HCT116 (cell line): ENCODE data around the gene CEP97. TPM values are rescaled to one million over a fixed set of nuclear protein-coding genes. Genes with fewer than 3 reads are reported as not detected.
"Not testable (repeated sequence)": the region's sequence is repeated elsewhere in the genome, so short reads cannot be mapped to it uniquely, and the experiment has no call there.

ENCODE experiments used
- ATAC-seq: fragments of 200-7000 bp; cut with Tn5 transposase; 2 replicates; pipeline ENCODE4 v1.9.1; 2020; ENCODE audit warnings: mild to moderate bottlenecking, moderate library complexity
- BruUV-seq: library from RNA; stranded (reverse); fragments of 400-500 nt; replicated peaks from 2 replicates; lab custom pipeline; 2021; lab: Mats Ljungman, UMichigan
- CTCF ChIA-PET: fragments of 300-600 bp; sonication (Branson Sonifier 250); formaldehyde crosslinking; loops from one replicate; lab custom pipeline; 2021; ENCODE audit warnings: antibody characterized with exemption; lab: Charles Lee
- POLR2A ChIA-PET: fragments of 300-600, 350-600 bp; sonication (Branson Sonifier 250); formaldehyde crosslinking; loops from one replicate; lab custom pipeline; 2021; ENCODE audit warnings: antibody characterized with exemption; lab: Charles Lee
- RAD21 ChIA-PET, 2 experiments: fragments of 300-600 bp; sonication (Branson Sonifier 250); formaldehyde crosslinking; loops; one replicate each; lab custom pipeline; 2023; ENCODE audit warnings: low total read pairs in 2 of 2; ENCODE audit not compliant: uncharacterized antibody in 2 of 2, unreplicated experiment in 2 of 2, low non-redundant PET in 1 of 2; lab: Charles Lee
- DNase-seq: peaks from one replicate; pipeline ENCODE4 v3.0.0-alpha.2; 2010; ENCODE audit warnings: low read depth, low spot score
- H2AFZ ChIP-seq: fragments of 200-600 bp; shearing (Covaris generic), sonication (generic); 2 replicates; pipeline ENCODE4 v1.6.1; 2017; ENCODE audit warnings: low read depth, mixed run types, mixed read lengths, antibody characterized with exemption, low read length; ENCODE audit not compliant: poor library complexity, severe bottlenecking
- H3K27ac ChIP-seq: 2 replicates; pipeline ENCODE4 v1.5.1; 2012; ENCODE audit warnings: low read depth, low read length
- H3K27me3 ChIP-seq: fragments of 200-600 bp; sonication (generic); 2 replicates; pipeline ENCODE4 v1.6.1; 2016; ENCODE audit warnings: mixed run types, low read length, mixed read lengths; ENCODE audit not compliant: insufficient read depth
- H3K36me3 ChIP-seq, 2 experiments: fragments of 200-500 bp in 1 of 2; fragments of 200-600 bp in 1 of 2; sonication (Bioruptor generic) in 1 of 2; sonication (generic) in 1 of 2; 2 replicates each; pipeline versions ENCODE4 v1.5.1 to v1.6.1; 2014 to 2016; ENCODE audit warnings: low read length in 2 of 2, inconsistent platforms in 1 of 2, mixed read lengths in 1 of 2, mixed run types in 1 of 2; ENCODE audit not compliant: insufficient read depth in 2 of 2, control insufficient read depth in 1 of 2
- H3K4me1 ChIP-seq, 2 experiments: fragments of 200-600 bp in 1 of 2; sonication (generic) in 1 of 2; 2 replicates each; pipeline versions ENCODE4 v1.5.1 to v1.6.1; 2012 to 2017; ENCODE audit warnings: low read length in 2 of 2, inconsistent platforms in 1 of 2, mild to moderate bottlenecking in 1 of 2, mixed read lengths in 1 of 2, mixed run types in 1 of 2, moderate library complexity in 1 of 2; ENCODE audit not compliant: insufficient read depth in 2 of 2, control insufficient read depth in 1 of 2
- H3K4me2 ChIP-seq: fragments of 200-600 bp; sonication (generic); 2 replicates; pipeline ENCODE4 v1.6.1; 2017; ENCODE audit warnings: mixed run types, low read length, mixed read lengths
- H3K4me3 ChIP-seq, 2 experiments: fragments of 200-600 bp in 1 of 2; sonication (generic) in 1 of 2; replicated peaks in 1 of 2; 2 replicates each; pipeline ENCODE4 v1.5.1; 2011 to 2016; ENCODE audit warnings: low read length in 2 of 2, control low read depth in 1 of 2, low read depth in 1 of 2, mild to moderate bottlenecking in 1 of 2, mixed read lengths in 1 of 2, mixed run types in 1 of 2
- H3K79me2 ChIP-seq: fragments of 200-600 bp; sonication (generic); 2 replicates; pipeline ENCODE4 v1.6.1; 2017; ENCODE audit warnings: mild to moderate bottlenecking, mixed run types, low read length, moderate library complexity, mixed read lengths; ENCODE audit not compliant: insufficient read depth
- H3K9ac ChIP-seq: fragments of 200-600 bp; sonication (generic); 2 replicates; pipeline ENCODE4 v1.6.1; 2016; ENCODE audit warnings: low read length, mixed read lengths
- H3K9me2 ChIP-seq: fragments of 200-600 bp; sonication (generic), shearing (Covaris generic); 2 replicates; pipeline ENCODE4 v1.6.1; 2017; ENCODE audit warnings: mixed run types, mild to moderate bottlenecking, moderate library complexity; ENCODE audit not compliant: insufficient read depth
- H3K9me3 ChIP-seq, 2 experiments: fragments of 200-500 bp in 1 of 2; fragments of 200-600 bp in 1 of 2; sonication (Bioruptor generic) in 1 of 2; sonication (generic) in 1 of 2; 2 replicates each; pipeline ENCODE4 v1.6.1; 2014 to 2017; ENCODE audit warnings: low read length in 2 of 2, mixed read lengths in 2 of 2, inconsistent platforms in 1 of 2, low read depth in 1 of 2, mild to moderate bottlenecking in 1 of 2, mixed run types in 1 of 2, moderate library complexity in 1 of 2; ENCODE audit not compliant: control insufficient read depth in 1 of 2, insufficient read depth in 1 of 2
- H4K20me1 ChIP-seq: fragments of 200-600 bp; sonication (generic), shearing (Covaris generic); 2 replicates; pipeline ENCODE4 v1.6.1; 2017; ENCODE audit warnings: mixed run types, mild to moderate bottlenecking, moderate library complexity; ENCODE audit not compliant: insufficient read depth
- POLR2AphosphoS5 ChIP-seq: IDR thresholded peaks from 2 replicates; pipeline ENCODE4 v1.6.1; 2011; ENCODE audit warnings: mild to moderate bottlenecking, low read depth, low read length, moderate library complexity
- SP1 ChIP-seq: IDR thresholded peaks from 2 replicates; pipeline ENCODE4 v1.6.1; 2012; ENCODE audit warnings: low read depth
- intact Hi-C: fragments of 100-400 bp; cut with micrococcal nuclease; formaldehyde crosslinking; loops from 2 replicates; pipeline ENCODE4 v1.10.0; 2022
- total RNA-seq: library from RNA; stranded (reverse); gene quantifications from one replicate; pipeline ENCODE4 v1.2.1, GENCODE V29; 2021; ENCODE audit not compliant: unreplicated experiment
- TF ChIP-seq, protein P1 (sequence below): IDR thresholded peaks from 2 replicates; pipeline ENCODE4 v1.6.1; 2012

Gene CEP97
- total RNA-seq, 1 experiment from 2014 or later = 15.7 TPM

- H3K4me1 ChIP-seq = peaks cover 4 to 9% of the 10 kb centered on the region in 2 experiments; a peak in 2 of 4 replicates
- no peak overlapping the region for H3K4me2 ChIP-seq
- BruUV-seq = no TSS peak
- ATAC-seq = no peak
- H3K9me2 ChIP-seq = no peaks in the 10 kb centered on the region
- no peaks in the 10 kb centered on the region for H3K9me3 ChIP-seq
- H3K79me2 ChIP-seq = peaks cover 6% of the 10 kb centered on the region
- H3K27me3 ChIP-seq = no peaks in the 10 kb centered on the region
- H2AFZ ChIP-seq = no peak overlapping the region
- CTCF ChIA-PET = interaction anchor here (0.6 to 1.2 kb wide), 2 partner anchors 16 to 26 kb away, joined by 3 read pairs; no protein-coding TSS in a partner anchor
- no peaks in the 10 kb centered on the region for H4K20me1 ChIP-seq
- no peak overlapping the region for H3K4me3 ChIP-seq
- POLR2A ChIA-PET = no interaction called here
- intact Hi-C loops = no loop called here
- H3K9ac ChIP-seq = no peak overlapping the region
- TF ChIP-seq SP1 = no peak
- TF ChIP-seq POLR2AphosphoS5 = no peak
- TF ChIP-seq, protein P1, sequence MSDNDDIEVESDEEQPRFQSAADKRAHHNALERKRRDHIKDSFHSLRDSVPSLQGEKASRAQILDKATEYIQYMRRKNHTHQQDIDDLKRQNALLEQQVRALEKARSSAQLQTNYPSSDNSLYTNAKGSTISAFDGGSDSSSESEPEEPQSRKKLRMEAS = no peak
- H3K27ac ChIP-seq = no peak overlapping the region
- RAD21 ChIA-PET = interaction anchor here in 1 of 2 experiments (0.7 kb wide), 1 partner anchor 70 kb away, joined by 5 read pairs; no protein-coding TSS in a partner anchor
- H3K36me3 ChIP-seq = no peaks in the 10 kb centered on the region; a peak in 1 of 4 replicates
- DNase-seq = no peak
Measured at GRCh38 chr3:101690972-101691371, 33.4 kb upstream of the CEP97 start.

GRCh38 chr3:101691685-101692671 is 32.4 kb upstream of the CEP97 start:
- BruUV-seq, H3K79me2 ChIP-seq, DNase-seq, H3K4me2 ChIP-seq, H3K36me3 ChIP-seq, H2AFZ ChIP-seq, H3K4me1 ChIP-seq, H3K9me2 ChIP-seq, H3K27ac ChIP-seq, H3K9ac ChIP-seq, H3K27me3 ChIP-seq, RAD21 ChIA-PET, H3K4me3 ChIP-seq, ATAC-seq, H3K9me3 ChIP-seq, intact Hi-C loops, POLR2A ChIA-PET, H4K20me1 ChIP-seq: not testable (repeated sequence)
- CTCF ChIA-PET = interaction anchor here (1.2 kb wide), 1 partner anchor 15 kb away, joined by 3 read pairs; no protein-coding TSS in a partner anchor
